Upper lobe of right lung (tissue), 1 donor: Measurements from ENCODE around the gene BCAP31. TPM values are rescaled to one million over a fixed set of nuclear protein-coding genes. Genes with fewer than 3 reads are reported as not detected.
"Not testable (repeated sequence)": the region's sequence is repeated elsewhere in the genome, so short reads cannot be mapped to it uniquely, and the experiment has no call there.

Source experiments
- ATAC-seq: fragments of 200-7000 bp; cut with Tn5 transposase; one replicate; pipeline ENCODE4 v1.9.1; 2020; ENCODE audit warnings: mild to moderate bottlenecking, moderate library complexity
- DNase-seq: peaks from one replicate; pipeline ENCODE4 v3.0.0-alpha.2; 2020
- H3K27ac ChIP-seq: fragments of 200-600 bp; one replicate; pipeline ENCODE4 v1.8.0; 2022
- H3K27me3 ChIP-seq: fragments of 200-600 bp; one replicate; pipeline ENCODE4 v1.8.0; 2022; ENCODE audit warnings: mild to moderate bottlenecking
- H3K36me3 ChIP-seq: fragments of 200-600 bp; one replicate; pipeline ENCODE4 v1.8.0; 2022
- H3K4me1 ChIP-seq: fragments of 200-600 bp; one replicate; pipeline ENCODE4 v1.8.0; 2022
- H3K4me3 ChIP-seq: fragments of 200-600 bp; one replicate; pipeline ENCODE4 v1.8.0; 2022; ENCODE audit warnings: mild to moderate bottlenecking
- H3K9me3 ChIP-seq: fragments of 200-600 bp; one replicate; pipeline ENCODE4 v1.8.0; 2022
- CTCF ChIP-seq: fragments of 200-600 bp; IDR thresholded peaks from one replicate; pipeline ENCODE4 v1.8.0; 2022; ENCODE audit warnings: antibody characterized with exemption
- intact Hi-C: fragments of 100-400 bp; cut with DNase I; formaldehyde crosslinking; loops from one replicate; pipeline ENCODE4 v1.11.0; 2022
- total RNA-seq: library from RNA; stranded (reverse); fragmentation: NEBNext Ultra II Directional; extraction: Animal tissue kit (Norgen Biotek cat#: 25700); gene quantifications from one replicate; pipeline ENCODE4 v1.2.1, GENCODE V29; 2021
- donor health status: DM: no; HTN: yes; CAD: no; lungs with severe emphysema.

BCAP31 gene
- total RNA-seq, 1 donor from 2014 or later: 233 TPM

GRCh38 chrX:153687121-153688039 lies 36.8 kb downstream of the BCAP31 start, which contains the start of gene SLC6A8:
TSS of gene SLC6A8 (plus strand) at chrX:153687926. CDS start at chrX:153688575, 649 bp downstream.
- Histone ChIP-seq H3K4me1 (no peaks in the 10 kb centered on the region), H3K9me3 (no peaks in the 10 kb centered on the region), H3K27ac (no peak within 1 kb of the TSS), H3K4me3 (peak within 1 kb of the TSS; percentile 28), H3K36me3 (no peaks in the 10 kb centered on the region), H3K27me3 (no peaks in the 10 kb centered on the region)
- intact Hi-C loops: no loop called here
- peak; percentile 80 for DNase-seq
- TF ChIP-seq CTCF: peak; percentile 36
- ATAC-seq: peak; percentile 77

DNA sequence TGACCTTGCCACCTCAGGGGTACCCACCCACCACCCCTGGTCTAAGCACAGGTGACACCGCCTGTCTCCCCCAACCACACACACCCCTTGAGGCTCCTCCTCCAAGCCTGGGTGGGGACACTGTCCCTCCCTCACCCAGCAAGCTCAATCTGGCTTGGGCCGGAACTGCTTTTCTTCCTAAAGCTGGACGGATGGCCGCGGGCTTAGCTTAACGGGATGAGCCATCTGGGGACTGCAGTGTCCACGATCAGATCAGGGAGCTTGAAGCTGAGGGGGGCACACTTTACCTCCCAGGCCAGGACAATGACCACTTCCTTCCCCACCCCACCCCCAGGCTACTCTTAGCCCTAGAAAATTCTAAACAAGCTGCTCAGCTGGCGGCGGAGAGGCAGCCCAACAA lies 37.5 kb downstream of the BCAP31 start:
- H3K27me3 ChIP-seq: no peaks in the 10 kb centered on the region
- DNase-seq: no peak
- no peaks in the 10 kb centered on the region for H3K36me3 ChIP-seq
- intact Hi-C loops: no loop called here
- H3K4me1 ChIP-seq: no peaks in the 10 kb centered on the region
- no peak overlapping the region for H3K4me3 ChIP-seq
- H3K9me3 ChIP-seq: no peaks in the 10 kb centered on the region
- H3K27ac ChIP-seq: no peak overlapping the region
- ATAC-seq: no peak
- no peak for TF ChIP-seq CTCF

DNA sequence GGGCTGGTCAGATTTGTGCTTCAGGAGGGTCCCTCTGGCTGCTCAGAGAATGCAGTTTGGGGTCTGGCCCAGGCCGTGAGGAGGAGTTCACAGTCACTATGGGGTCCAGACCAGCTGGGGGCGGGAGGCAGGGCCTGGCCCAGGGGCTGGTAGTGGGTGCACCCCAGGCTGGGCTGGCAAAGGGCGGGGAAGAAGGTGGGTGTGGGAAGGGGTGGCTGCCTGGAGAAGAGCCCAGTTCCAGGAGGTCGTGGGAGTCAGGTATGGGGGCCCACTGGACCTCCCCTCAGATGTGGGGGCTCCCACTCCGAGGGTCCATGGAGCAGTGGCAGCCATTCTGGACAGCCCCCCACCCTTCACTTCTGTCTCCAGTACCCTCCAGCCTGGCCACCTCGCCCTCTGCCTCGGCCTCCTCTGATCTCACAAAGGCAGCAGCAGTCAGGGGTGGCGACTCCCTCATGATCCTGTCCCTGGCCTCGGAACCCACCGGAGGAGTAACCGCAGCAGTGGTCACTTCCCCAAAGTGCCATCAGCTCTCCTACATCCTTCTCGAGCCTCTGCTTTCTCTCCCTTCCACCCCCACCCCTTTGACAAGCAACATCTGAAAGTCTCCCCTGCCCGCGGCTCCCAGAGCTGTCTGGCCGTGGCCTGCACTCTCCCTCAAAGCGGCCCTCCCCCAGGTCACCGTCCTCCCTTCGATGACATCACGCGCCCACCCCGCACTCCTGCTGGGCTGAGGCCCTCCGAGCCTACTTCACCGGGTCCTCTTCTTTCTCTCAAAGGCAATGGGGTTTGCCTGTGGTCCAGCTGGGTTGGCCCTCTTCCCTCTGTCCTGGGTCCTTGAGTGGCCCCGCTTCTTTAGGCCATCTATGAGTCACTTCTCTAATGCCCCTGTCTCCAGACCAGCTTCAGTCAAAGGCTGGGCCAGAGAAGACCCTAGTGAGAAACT lies 38.2 kb downstream of the BCAP31 start:
- intact Hi-C loops: no loop called here

GRCh38 chrX:153685156-153685536 lies 39.0 kb downstream of the BCAP31 start:
- Histone ChIP-seq H3K27me3 (no peaks in the 10 kb centered on the region), H3K27ac (no peak overlapping the region), H3K4me1 (no peaks in the 10 kb centered on the region), H3K4me3 (no peak overlapping the region), H3K9me3 (no peaks in the 10 kb centered on the region), H3K36me3 (no peaks in the 10 kb centered on the region)
- DNase-seq (peak; percentile 37), ATAC-seq (no peak)
- intact Hi-C loops: no loop called here
- TF ChIP-seq CTCF: no peak

More for the DNA sequence above, 38.2 kb downstream of the BCAP31 start:
- Histone ChIP-seq H3K27ac (no peak overlapping the region), H3K4me1 (no peaks in the 10 kb centered on the region), H3K9me3 (no peaks in the 10 kb centered on the region), H3K36me3 (no peaks in the 10 kb centered on the region), H3K27me3 (no peaks in the 10 kb centered on the region), H3K4me3 (no peak overlapping the region)
- TF ChIP-seq CTCF: no peak
- ATAC-seq (no peak), DNase-seq (peak; percentile 37)

DNA sequence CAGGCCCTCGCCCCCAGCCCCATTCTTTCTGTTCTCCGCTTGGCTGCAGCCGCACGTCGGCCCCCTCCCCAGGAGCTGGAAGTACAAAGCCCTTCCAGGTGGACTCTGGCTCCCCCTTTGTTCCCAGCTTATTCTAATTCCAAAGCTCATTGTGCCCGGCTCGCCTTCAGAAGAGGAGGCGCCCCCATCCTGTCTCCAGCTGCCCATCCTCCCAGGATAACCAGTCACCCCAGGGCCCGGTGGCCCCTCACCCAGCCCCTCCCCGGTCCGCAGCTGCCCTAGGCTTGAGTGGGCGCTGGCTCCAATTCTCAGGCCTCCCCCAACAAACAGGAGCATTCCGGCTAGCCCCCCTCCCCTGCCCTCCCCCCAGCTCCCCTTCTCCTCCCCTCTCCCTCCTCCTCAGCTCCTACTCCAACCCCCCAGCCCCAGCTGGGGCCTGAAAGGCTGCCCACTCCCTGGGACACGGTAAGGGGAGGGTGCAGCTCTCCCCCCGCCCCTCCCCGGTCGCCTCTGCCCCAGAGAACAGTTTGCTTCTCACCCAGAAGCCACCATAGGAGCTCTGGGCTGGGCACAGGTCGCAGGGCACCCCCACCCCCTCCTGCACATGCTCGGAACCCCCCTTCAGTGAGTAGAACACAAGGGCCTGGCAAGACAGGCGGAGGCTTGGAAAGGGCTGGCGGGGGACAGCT lies 39.6 kb downstream of the BCAP31 start:
- Histone ChIP-seq H3K4me1 (no peaks in the 10 kb centered on the region), H3K27me3 (no peaks in the 10 kb centered on the region), H3K27ac (no peak overlapping the region), H3K36me3 (no peaks in the 10 kb centered on the region), H3K4me3 (no peak overlapping the region), H3K9me3 (no peaks in the 10 kb centered on the region)
- intact Hi-C loops: no loop called here
- DNase-seq: peak; percentile 13
- no peak for TF ChIP-seq CTCF
- ATAC-seq: no peak

DNA sequence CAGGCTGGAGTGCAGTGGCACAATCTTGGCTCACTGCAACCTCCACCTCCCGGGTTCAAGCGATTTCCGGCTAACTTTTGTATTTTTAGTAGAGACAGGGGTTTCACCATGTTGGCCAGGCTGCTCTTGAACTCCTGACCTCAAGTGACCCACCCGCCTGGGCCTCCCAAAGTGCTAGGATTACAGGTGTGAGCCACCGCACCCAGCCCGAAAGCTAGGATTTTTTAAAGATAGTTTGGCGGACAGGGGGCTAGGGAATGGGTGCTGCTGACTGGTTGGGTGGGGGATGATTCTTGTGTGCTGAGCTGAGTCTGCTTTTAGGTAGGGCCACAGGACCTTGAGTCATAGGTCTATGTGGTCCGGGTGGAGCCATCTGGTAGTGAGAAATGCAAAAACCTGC lies 40.7 kb downstream of the BCAP31 start:
- peak; percentile 11 for DNase-seq
- intact Hi-C loops, H3K27me3 ChIP-seq, H3K4me3 ChIP-seq, H3K36me3 ChIP-seq, H3K9me3 ChIP-seq, H3K27ac ChIP-seq, ATAC-seq, H3K4me1 ChIP-seq: not testable (repeated sequence)
